ENCODE measurements around the gene SPRY4.

GRCh38 chr5:142312399-142312798, 12.4 kb downstream of the SPRY4 start:
- TF ChIP-seq CTCF (IDR thresholded peaks at IDR 0.05) (no peak), EP300 (IDR thresholded peaks at IDR 0.05; ENCODE audit: low read depth) (no peak), POLR2AphosphoS5 (IDR thresholded peaks at IDR 0.05) (no peak)
